ENCODE data around the gene PMEPA1. TPM values are rescaled to one million over a fixed set of nuclear protein-coding genes. Genes with fewer than 3 reads are reported as not detected.
"Not testable (repeated sequence)": the region's sequence is repeated elsewhere in the genome, so short reads cannot be mapped to it uniquely, and the experiment has no call there.

Gene PMEPA1
- total RNA-seq, 1 donor, result 23.5 TPM

DNA sequence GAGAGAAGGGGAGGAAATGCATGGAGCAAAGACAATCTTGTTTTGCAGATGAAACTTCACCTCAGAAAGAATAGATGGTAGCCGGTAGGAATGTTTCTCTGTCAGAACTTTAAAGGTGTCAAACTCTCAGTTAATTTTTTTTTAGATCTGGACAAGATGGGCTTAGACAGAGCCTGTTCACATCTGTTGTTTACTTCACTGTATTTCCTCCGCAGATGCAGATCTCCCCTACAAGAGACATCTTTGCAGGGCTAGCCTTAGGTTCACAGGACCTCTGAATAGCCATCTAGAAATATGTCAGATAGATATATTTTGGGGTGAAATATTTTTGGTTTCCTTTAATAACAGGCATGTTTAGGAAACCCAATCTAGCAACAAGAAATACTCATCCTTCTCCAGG lies 77.5 kb downstream of the PMEPA1 start:
- Histone ChIP-seq H3K4me1 (ENCODE audit: insufficient read depth, low read length) (peaks cover 2% of the 10 kb centered on the region), H3K27me3 (ENCODE audit: insufficient read depth, low read length) (peaks cover 24% of the 10 kb centered on the region), H3K4me2 (ENCODE audit: insufficient read depth, low read length) (no peak overlapping the region)

GRCh38 chr20:57630061-57630460 lies 79.8 kb downstream of the PMEPA1 start:
- no peak overlapping the region for H2AFZ ChIP-seq (ENCODE audit: low read length)
- no peaks in the 10 kb centered on the region for H3K9me3 ChIP-seq (ENCODE audit: low read depth, low read length)
- no peak overlapping the region for H3K4me3 ChIP-seq (ENCODE audit: insufficient read depth, low read length)
- no peaks in the 10 kb centered on the region for H3K79me2 ChIP-seq (ENCODE audit: insufficient read depth, low read length)
- no peak for DNase-seq (ENCODE audit: insufficient read length, low spot score, missing footprints)
- H4K20me1 ChIP-seq (ENCODE audit: insufficient read depth, low read length), result no peaks in the 10 kb centered on the region
- no peaks in the 10 kb centered on the region for H3K36me3 ChIP-seq (ENCODE audit: insufficient read depth, low read length)
- H3K4me1 ChIP-seq (ENCODE audit: insufficient read depth, low read length), result peaks cover 2% of the 10 kb centered on the region
- TF ChIP-seq, protein P1, sequence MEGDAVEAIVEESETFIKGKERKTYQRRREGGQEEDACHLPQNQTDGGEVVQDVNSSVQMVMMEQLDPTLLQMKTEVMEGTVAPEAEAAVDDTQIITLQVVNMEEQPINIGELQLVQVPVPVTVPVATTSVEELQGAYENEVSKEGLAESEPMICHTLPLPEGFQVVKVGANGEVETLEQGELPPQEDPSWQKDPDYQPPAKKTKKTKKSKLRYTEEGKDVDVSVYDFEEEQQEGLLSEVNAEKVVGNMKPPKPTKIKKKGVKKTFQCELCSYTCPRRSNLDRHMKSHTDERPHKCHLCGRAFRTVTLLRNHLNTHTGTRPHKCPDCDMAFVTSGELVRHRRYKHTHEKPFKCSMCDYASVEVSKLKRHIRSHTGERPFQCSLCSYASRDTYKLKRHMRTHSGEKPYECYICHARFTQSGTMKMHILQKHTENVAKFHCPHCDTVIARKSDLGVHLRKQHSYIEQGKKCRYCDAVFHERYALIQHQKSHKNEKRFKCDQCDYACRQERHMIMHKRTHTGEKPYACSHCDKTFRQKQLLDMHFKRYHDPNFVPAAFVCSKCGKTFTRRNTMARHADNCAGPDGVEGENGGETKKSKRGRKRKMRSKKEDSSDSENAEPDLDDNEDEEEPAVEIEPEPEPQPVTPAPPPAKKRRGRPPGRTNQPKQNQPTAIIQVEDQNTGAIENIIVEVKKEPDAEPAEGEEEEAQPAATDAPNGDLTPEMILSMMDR (IDR thresholded peaks at IDR 0.05; ENCODE audit: extremely low read depth, low read depth, low read length), result no peak
- no peak overlapping the region for H3K27ac ChIP-seq (ENCODE audit: low read depth, low read length)
- peaks cover 18% of the 10 kb centered on the region for H3K27me3 ChIP-seq (ENCODE audit: insufficient read depth, low read length)
- H3K4me2 ChIP-seq (ENCODE audit: insufficient read depth, low read length), result no peak overlapping the region

More for the DNA sequence above, 77.5 kb downstream of the PMEPA1 start:
- TF ChIP-seq, protein P1 (IDR thresholded peaks at IDR 0.05; ENCODE audit: extremely low read depth, low read depth, low read length), result no peak
- Histone ChIP-seq H4K20me1 (ENCODE audit: insufficient read depth, low read length) (no peaks in the 10 kb centered on the region), H3K27ac (ENCODE audit: low read depth, low read length) (no peak overlapping the region), H2AFZ (ENCODE audit: low read length) (no peak overlapping the region), H3K79me2 (ENCODE audit: insufficient read depth, low read length) (no peaks in the 10 kb centered on the region), H3K9me3 (ENCODE audit: low read depth, low read length) (no peaks in the 10 kb centered on the region), H3K36me3 (ENCODE audit: insufficient read depth, low read length) (no peaks in the 10 kb centered on the region), H3K4me3 (ENCODE audit: insufficient read depth, low read length) (no peak overlapping the region)
- no peak for DNase-seq (ENCODE audit: insufficient read length, low spot score, missing footprints)

DNA sequence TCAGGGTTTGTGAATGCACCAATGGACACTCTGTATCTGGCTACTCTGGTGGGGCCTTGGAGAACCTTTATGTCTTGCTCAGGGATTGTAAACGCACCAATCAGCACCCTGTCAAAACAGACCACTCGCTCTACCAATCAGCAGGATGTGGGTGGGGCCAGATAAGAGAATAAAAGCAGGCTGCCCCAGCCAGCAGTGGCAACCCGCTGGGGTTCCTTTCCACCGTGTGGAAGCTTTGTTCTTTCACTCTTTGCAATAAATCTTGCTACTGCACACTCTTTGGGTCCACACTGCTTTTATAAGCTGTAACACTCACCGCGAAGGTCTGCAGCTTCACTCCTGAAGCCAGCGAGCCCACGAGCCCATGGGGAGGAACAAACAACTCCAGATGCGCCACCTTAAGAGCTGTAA lies 80.3 kb downstream of the PMEPA1 start:
- not testable (repeated sequence) for H3K79me2 ChIP-seq (ENCODE audit: insufficient read depth, low read length); H3K9me3 ChIP-seq (ENCODE audit: low read depth, low read length); H4K20me1 ChIP-seq (ENCODE audit: insufficient read depth, low read length); DNase-seq (ENCODE audit: insufficient read length, low spot score, missing footprints); H2AFZ ChIP-seq (ENCODE audit: low read length); H3K4me1 ChIP-seq (ENCODE audit: insufficient read depth, low read length); H3K4me3 ChIP-seq (ENCODE audit: insufficient read depth, low read length); H3K36me3 ChIP-seq (ENCODE audit: insufficient read depth, low read length); H3K27ac ChIP-seq (ENCODE audit: low read depth, low read length); H3K4me2 ChIP-seq (ENCODE audit: insufficient read depth, low read length)
- H3K27me3 ChIP-seq (ENCODE audit: insufficient read depth, low read length), result peaks cover 14% of the 10 kb centered on the region

DNA sequence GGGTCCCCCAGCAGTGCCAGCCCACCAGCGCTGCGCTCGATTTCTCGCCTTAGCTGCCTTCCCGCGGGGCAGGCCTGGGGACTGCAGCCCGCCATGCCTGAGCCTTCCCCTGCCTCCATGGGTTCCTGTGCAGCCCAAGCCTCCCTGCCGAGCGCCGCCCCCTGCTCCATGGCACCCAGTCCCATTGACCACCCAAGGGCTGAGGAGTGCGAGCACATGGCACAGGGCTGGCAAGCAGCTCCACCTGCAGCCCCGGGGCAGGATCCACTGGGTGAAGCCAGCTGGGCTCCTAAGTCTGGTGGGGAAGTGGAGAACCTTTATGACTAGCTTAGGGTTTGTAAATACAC lies 80.9 kb downstream of the PMEPA1 start:
- not testable (repeated sequence) for H3K27me3 ChIP-seq (ENCODE audit: insufficient read depth, low read length); H2AFZ ChIP-seq (ENCODE audit: low read length); H3K27ac ChIP-seq (ENCODE audit: low read depth, low read length); H3K9me3 ChIP-seq (ENCODE audit: low read depth, low read length); H4K20me1 ChIP-seq (ENCODE audit: insufficient read depth, low read length); H3K4me2 ChIP-seq (ENCODE audit: insufficient read depth, low read length); H3K79me2 ChIP-seq (ENCODE audit: insufficient read depth, low read length); H3K36me3 ChIP-seq (ENCODE audit: insufficient read depth, low read length); H3K4me1 ChIP-seq (ENCODE audit: insufficient read depth, low read length); H3K4me3 ChIP-seq (ENCODE audit: insufficient read depth, low read length); DNase-seq (ENCODE audit: insufficient read length, low spot score, missing footprints)

GRCh38 chr20:57628047-57628961 lies 81.5 kb downstream of the PMEPA1 start:
- Histone ChIP-seq H4K20me1 (ENCODE audit: insufficient read depth, low read length) (no peaks in the 10 kb centered on the region), H2AFZ (ENCODE audit: low read length) (peak overlapping the region; percentile 58), H3K27ac (ENCODE audit: low read depth, low read length) (no peak overlapping the region), H3K27me3 (ENCODE audit: insufficient read depth, low read length) (peaks cover 4% of the 10 kb centered on the region), H3K4me2 (ENCODE audit: insufficient read depth, low read length) (peak overlapping the region; percentile 1), H3K4me3 (ENCODE audit: insufficient read depth, low read length) (no peak overlapping the region), H3K79me2 (ENCODE audit: insufficient read depth, low read length) (no peaks in the 10 kb centered on the region), H3K36me3 (ENCODE audit: insufficient read depth, low read length) (no peaks in the 10 kb centered on the region), H3K4me1 (ENCODE audit: insufficient read depth, low read length) (peaks cover 2% of the 10 kb centered on the region), H3K9me3 (ENCODE audit: low read depth, low read length) (no peaks in the 10 kb centered on the region)
- TF ChIP-seq, protein P1 (IDR thresholded peaks at IDR 0.05; ENCODE audit: extremely low read depth, low read depth, low read length), result no peak
- no peak for DNase-seq (ENCODE audit: insufficient read length, low spot score, missing footprints)
